ENCODE results near the gene WDR82. TPM values are rescaled to one million over a fixed set of nuclear protein-coding genes. Genes with fewer than 3 reads are reported as not detected.

WDR82 gene
- total RNA-seq, 4 donors from 2014 or later: 29.7 to 44.0 (median 38.3) TPM

GRCh38 chr3:52220380-52221026 lies 57.9 kb downstream of the WDR82 start:
- peaks cover 12 to 46% (median 35%) of the 10 kb centered on the region in 4 donors for H3K4me1 ChIP-seq
- peaks cover 0 to 4% (median 0%) of the 10 kb centered on the region in 3 donors for H3K36me3 ChIP-seq
- peak overlapping the region in 1 of 4 donors; percentile 68 for H3K27ac ChIP-seq
- TF ChIP-seq CTCF (IDR thresholded peaks at IDR 0.05) (peak; percentile 75 to 97 (median 86)), POLR2A (IDR thresholded peaks at IDR 0.05) (no peak)
- H3K9me3 ChIP-seq: no peaks in the 10 kb centered on the region
- H3K4me3 ChIP-seq: no peak overlapping the region
- no peaks in the 10 kb centered on the region for H3K27me3 ChIP-seq
- peak; percentile 86 to 93 (median 87) for DNase-seq

GRCh38 chr3:52218937-52219650 lies 59.4 kb downstream of the WDR82 start:
- Histone ChIP-seq H3K27me3 (no peaks in the 10 kb centered on the region), H3K9me3 (no peaks in the 10 kb centered on the region), H3K36me3 (peaks cover 0 to 18% (median 3%) of the 10 kb centered on the region in 3 donors), H3K4me1 (peaks cover 12 to 46% (median 35%) of the 10 kb centered on the region in 4 donors), H3K27ac (peak overlapping the region; percentile 68 to 91 (median 76)), H3K4me3 (no peak overlapping the region)
- TF ChIP-seq POLR2A (IDR thresholded peaks at IDR 0.05) (no peak), CTCF (IDR thresholded peaks at IDR 0.05) (no peak)
- DNase-seq: no peak

GRCh38 chr3:52218454-52218853 lies 60.0 kb downstream of the WDR82 start:
- H3K4me1 ChIP-seq: peaks cover 12 to 46% (median 35%) of the 10 kb centered on the region in 4 donors
- no peak overlapping the region for H3K4me3 ChIP-seq
- H3K9me3 ChIP-seq: no peaks in the 10 kb centered on the region
- H3K36me3 ChIP-seq: peaks cover 0 to 24% (median 3%) of the 10 kb centered on the region in 3 donors
- DNase-seq: peak; percentile 55 to 72 (median 69)
- H3K27ac ChIP-seq: peak overlapping the region; percentile 68 to 91 (median 76)
- H3K27me3 ChIP-seq: no peaks in the 10 kb centered on the region
- TF ChIP-seq POLR2A (IDR thresholded peaks at IDR 0.05): no peak
- no peak for TF ChIP-seq CTCF (IDR thresholded peaks at IDR 0.05)

- DNase-seq: peak in 1 of 3 donors; percentile 46
- Histone ChIP-seq H3K27me3 (no peaks in the 10 kb centered on the region), H3K36me3 (peaks cover 0 to 29% (median 3%) of the 10 kb centered on the region in 3 donors), H3K4me1 (peaks cover 12 to 46% (median 35%) of the 10 kb centered on the region in 4 donors), H3K27ac (peak overlapping the region; percentile 68 to 91 (median 76)), H3K9me3 (no peaks in the 10 kb centered on the region), H3K4me3 (no peak overlapping the region)
- no peak for TF ChIP-seq POLR2A (IDR thresholded peaks at IDR 0.05)
- TF ChIP-seq CTCF (IDR thresholded peaks at IDR 0.05): no peak
Observed at GRCh38 chr3:52218026-52218425, 60.4 kb downstream of the WDR82 start.

- Histone ChIP-seq H3K27me3 (no peaks in the 10 kb centered on the region), H3K4me1 (peaks cover 12 to 46% (median 35%) of the 10 kb centered on the region in 4 donors), H3K4me3 (no peak overlapping the region), H3K9me3 (no peaks in the 10 kb centered on the region), H3K27ac (peak overlapping the region; percentile 68 to 91 (median 76)), H3K36me3 (peaks cover 0 to 35% (median 3%) of the 10 kb centered on the region in 3 donors)
- no peak for TF ChIP-seq CTCF (IDR thresholded peaks at IDR 0.05)
- no peak for TF ChIP-seq POLR2A (IDR thresholded peaks at IDR 0.05)
- DNase-seq: no peak
Observed at GRCh38 chr3:52217409-52217805, 61.0 kb downstream of the WDR82 start.

All from Peyer's patch (tissue), 4 donors.